HuH-7.5 (cell line): ENCODE measurements around the gene SKOR1.

Experiments
- DNase-seq: peaks from one replicate; pipeline ENCODE4 v3.0.0; 2011; ENCODE audit warnings: low spot score

The SKOR1 gene

DNA sequence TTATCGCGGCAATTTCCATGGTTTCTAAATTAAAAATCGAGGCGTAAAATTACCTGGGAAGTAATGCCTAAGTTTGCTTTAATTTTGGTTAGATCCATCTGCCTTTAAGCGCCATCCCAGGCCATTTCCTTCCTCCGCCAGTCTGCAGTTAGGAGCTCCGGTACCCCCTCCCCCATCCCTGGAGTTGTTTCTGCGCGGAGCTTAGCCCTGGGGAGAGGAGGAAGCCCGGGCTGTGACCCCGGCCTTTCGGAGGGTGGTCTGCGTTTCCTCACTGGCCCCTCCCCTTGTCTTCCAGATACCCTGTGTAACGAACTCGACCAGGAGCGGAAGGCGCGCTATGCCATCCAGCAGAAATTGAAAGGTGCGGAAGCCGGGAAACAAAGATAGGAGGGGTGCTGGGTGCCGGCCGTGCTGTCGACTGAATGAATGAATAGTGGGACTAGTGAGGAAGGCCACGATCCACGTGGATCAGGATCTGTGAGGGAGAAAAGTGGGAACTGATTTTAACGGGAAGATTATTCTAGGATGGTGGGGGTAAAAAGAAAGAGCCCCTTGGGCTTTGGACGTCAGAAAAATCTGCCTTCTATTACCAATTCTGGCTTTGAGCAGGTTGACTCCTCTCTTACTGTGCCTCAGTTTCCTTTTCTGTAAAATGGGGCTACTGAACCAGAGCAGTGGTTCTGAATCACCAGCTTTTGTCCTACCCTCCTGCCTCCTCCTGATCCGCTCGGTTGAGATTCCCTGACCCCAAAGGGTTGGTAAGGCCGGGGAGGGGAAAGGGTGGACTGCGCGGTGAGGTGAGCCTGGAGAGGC, 7.8 kb downstream of the SKOR1 start:
- DNase-seq, result no peak

- DNase-seq, result peak; percentile 99
Measured at GRCh38 chr15:67833710-67834511, 8.6 kb downstream of the SKOR1 start.

DNA sequence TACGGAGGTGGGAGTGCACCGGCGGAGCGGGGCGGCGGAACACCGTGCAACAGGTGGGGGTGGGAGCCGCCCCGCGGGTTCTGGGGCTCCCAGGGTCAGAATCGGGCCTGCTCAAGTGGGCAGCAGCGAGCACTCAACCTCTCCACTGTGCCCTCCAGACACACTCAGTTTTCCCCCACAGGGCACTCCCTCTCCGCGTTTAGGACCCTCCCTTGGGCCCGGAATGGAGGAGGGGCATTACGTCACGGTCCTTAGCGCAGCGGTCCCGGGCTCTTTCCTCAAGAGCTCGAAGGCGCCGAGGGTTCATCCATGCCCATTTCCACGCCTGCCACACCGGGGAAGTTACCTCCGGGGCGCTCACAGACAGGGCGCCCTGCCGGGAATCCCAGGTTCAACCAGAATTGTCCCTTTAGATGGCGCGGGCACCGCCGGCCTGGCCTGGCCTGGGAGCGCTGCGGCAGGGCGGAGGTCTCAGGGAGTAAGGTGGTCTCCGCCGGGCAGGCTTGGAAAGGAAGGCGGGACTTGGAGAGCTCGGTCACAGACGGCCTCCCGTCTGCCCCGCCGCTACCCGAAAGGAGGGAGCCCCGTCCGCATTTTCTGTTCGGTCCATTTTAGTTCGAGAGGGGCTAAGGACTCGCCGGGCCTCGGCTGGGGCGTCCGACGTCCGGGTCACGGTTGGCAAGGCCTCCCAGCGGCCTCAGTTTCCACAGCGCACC, 9.4 kb downstream of the SKOR1 start:
- peak; percentile 56 for DNase-seq

GRCh38 chr15:67835297-67836133, 10.2 kb downstream of the SKOR1 start:
- DNase-seq, result peak; percentile 62

DNA sequence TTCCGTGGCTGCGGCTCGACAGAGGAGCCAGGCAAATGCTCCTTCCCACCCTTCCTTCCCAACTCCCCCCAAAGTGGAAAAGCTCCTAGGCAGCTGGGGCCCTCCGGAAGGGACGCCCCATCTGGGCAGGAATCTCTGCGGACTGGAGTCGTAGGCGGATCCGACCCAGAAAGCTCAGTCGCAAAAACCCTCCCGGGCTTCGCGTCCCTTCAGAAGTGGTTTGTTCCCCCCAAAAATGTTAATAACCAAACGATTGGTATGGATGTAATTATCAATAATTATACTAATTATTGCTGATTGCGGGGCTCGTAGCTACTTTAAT, 10.8 kb downstream of the SKOR1 start:
- DNase-seq, result peak; percentile 50

DNA sequence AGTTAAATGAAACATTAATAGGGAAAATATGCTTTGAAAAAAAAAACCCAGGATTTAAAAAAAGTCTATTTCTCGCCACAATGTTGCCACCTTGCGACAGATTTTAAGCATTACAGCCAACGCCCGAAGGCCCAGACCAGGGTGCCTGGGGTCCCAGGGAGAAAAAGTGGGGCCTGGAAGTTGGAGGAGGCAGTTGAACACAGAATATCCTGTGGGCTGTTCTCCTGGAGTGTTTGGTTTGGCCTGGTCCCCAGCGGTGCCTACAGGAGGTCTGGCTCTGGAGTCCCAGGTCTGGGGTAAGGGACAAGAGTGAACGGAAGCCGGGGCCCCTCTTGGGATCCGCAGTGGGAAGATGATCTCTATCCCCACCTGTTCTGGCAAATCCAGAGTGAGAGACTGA, 11.2 kb downstream of the SKOR1 start:
- DNase-seq, result peak; percentile 90

DNA sequence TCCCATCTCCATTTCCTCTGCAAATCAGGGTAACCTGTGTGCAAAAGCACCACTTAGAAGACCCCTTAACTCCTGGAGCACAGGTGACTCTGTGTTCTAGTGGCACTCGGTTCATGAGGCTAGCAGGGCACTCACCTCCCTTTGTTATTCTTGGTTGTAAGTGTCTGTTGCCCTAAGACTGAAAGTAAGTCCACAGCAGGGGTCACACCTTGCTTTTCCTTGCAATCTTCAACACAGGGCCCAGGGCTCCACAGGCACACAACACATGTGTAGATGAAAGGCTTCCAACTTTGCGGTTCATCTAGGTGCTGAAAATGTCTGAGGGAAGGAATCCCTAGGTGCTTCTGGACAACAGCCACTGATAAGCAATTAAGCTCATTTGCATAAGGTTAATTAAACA, 11.6 kb downstream of the SKOR1 start:
- DNase-seq, result no peak

GRCh38 chr15:67838789-67839332, 13.6 kb downstream of the SKOR1 start:
- peak; percentile 97 for DNase-seq

DNA sequence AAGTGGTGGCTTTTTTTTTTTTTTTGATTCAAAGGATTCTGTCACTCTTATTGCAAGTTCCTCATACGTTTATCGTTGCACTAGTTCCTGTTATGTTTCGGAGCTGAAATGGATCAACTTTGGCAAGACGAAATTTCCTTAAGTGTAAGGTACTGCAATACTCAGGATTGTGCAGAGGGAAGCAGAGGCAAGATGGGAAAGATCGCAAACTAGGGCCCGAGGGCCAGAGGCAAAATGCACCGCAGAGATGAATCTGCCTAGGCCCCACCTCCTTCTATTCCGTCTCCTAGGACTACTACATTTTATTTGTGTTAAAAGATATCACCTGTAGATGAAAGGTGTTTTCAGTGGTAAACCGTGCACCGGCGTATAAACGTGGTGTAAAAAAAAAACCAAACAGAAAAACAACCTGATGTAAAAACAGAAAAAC, 14.2 kb downstream of the SKOR1 start:
- DNase-seq, result peak; percentile 91

DNA sequence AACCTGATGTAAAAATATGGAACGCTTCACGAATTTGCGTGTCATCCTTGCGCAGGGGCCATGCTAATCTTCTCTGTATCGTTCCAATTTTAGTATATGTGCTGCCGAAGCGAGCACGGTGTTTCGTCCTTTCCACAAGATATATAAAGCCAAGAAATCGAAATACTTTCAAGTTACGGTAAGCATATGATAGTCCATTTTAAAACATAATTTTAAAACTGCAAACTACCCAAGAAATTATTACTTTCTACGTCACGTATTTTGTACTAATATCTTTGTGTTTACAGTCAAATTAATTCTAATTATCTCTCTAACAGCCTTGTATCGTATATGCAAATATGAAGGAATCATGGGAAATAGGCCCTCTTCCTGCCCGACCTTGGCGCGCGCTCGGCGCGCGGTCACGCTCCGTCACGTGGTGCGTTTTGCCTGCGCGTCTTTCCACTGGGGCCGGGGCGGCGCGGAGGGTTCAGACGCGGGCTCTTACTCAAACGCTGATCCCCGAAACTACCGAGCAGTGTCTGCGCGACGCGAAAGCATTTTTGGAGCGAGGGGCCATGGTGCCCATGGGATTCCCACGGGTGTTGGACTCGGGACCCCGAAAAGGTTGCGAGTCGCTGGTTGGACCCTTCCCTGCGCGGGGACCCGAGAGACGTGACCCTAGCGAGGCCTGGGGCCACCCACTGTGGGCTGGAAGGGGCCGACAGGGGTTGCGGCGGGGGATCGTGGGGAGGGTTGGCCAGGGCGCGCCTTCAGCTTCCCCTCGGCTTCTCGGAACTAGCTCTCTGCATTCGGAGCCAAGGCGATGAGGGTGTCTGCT, 14.8 kb downstream of the SKOR1 start, which contains the start of gene RNU6-1:
RNU6-1 (minus strand) TSS at position 117 of the 820 bp plus-strand sequence.
- peak; percentile 95 for DNase-seq

DNA sequence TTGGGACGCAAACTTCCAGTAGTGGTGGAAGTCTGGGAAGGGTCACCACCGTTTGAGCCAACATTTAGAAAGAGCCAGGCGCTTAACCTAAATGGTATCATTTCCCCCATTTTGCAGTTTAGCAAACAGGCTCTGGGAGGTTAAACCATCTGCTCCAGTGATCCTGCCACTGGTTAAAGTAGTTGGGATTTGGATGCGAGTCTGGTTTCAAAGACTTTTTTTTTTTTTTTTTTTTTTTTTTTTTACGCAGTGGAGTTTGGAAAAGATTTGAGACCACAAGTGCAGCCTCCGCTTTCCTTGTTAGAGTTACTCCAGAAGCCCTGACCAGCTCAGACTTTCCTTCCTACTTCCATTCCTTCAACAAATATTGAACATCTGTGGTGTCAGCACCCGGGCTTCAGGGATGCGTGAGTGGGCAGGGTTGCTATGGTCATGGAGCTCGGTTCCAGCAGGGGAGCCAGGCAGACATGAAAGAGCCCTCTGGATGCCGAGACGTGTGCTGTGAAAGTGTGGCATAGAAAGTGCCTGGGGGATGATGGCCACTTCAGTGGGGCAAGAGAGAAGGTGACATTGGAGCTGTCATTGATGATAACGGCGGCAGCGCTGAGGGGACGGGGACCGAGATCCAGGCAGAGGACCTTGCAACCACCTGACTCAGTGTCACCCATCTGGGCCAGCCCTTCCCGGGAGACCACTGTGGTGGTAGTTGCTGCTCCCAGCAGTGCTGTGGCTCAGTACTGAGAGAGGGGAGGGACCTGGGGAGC, 15.6 kb downstream of the SKOR1 start:
- peak; percentile 85 for DNase-seq

DNA sequence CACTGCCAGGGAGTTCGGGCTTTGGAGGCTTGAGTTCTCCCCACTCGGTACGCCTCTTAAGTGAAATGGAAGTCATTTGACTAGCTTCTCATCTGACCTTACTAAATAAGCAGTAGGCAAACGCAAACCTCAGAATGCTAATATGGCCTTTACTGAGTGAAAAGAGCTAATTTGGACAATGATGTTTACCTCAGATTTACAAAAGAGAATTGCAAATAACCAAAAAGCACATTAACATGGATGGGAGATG, 16.1 kb downstream of the SKOR1 start:
- no peak for DNase-seq

DNA sequence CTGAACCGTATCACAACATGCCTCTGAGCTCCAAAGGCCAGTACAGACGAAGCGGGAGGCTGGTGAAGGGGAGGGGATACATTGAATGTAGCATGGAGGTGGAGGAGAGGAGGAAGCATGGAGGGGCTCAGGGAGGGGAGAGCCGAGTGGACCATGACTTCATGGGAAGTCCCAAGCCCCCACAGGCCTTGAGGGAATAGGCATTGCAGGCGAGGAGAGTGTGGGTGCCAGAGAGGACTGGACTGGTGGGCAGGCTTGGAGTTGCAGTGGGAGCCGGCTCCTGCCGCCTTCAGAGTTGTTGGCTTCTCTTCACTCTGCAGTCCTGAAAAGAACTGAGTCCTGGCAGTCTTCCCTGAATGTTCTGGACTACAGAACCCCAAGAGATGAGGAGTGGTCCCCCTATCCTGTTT, 17.8 kb downstream of the SKOR1 start:
- DNase-seq, result no peak

DNA sequence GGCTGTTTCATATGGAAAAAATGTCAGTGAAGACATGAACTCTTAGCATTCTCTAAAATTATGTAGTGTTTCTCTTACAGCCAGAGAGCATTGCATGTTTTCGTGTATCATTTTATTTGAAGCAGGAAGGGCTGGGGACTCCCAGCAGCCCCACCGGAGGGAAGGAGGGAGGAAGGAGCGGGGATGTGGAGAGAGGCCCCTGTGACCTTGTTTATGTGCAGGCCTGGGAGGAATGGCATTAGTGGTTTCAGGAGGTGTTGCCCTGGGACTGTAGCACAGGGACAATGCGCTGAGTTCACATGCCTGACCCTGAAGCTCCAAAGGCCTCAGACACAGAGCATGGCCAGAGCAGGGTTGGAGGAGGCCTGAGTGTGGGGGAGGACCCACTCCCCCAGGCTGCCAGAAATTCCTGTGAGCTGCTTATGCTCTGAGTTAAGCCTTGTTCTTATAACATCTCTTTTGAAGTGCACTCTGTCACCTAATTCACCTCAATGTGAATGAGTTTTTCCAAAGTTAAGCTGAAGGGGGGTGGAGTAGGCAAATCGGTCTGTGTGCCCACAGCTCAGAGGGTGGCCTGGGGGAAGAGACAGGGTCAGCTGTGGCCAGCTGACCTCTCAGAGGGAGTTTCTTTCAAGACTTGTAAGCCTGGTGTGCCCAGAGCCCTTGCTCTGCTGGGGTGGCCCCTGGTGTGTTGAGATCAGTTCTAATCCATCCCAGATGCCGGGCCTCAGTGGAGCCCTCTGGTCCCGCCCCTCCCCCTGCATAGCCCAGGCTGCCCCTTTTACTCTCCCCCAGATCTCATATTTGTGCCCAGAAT, 18.5 kb downstream of the SKOR1 start:
- DNase-seq, result no peak

DNA sequence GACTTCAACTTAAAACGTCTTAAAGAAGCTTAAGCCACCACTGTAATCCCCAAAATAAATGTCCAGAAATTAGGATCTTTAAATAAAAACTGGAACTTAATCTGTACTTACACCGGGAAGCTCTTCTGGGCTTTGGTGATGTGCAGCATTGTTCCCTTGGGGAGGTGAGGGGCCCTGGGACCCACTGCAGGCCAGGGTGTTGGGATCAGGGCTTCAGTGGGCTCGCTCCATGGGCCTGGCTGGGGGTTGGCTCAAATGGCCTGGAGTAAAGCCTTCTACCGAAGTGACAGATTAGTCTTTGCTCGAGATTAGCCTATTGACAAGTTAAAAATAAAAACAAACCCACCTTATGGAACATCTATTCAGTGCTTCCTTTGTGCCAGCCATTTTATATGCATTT, 20.7 kb downstream of the SKOR1 start:
- no peak for DNase-seq

DNA sequence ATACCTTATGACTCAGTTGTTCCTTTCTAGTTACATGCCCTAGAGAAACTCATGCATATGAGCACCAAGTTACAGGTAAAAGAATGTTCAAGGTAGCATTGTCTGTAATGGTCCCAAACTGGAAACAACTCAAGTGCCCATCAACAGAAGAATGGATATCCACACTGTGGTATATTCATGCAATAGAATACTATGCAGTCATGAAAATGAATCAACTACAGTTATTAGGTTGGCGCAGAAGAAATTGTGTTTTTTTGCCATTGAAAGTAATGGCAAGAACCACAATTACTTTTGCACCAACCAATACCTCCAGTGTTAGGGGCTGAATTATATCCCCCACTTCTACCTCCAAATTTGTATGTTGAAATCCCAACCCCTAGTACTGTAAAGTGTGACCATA, 24.2 kb downstream of the SKOR1 start:
- DNase-seq, result no peak

DNA sequence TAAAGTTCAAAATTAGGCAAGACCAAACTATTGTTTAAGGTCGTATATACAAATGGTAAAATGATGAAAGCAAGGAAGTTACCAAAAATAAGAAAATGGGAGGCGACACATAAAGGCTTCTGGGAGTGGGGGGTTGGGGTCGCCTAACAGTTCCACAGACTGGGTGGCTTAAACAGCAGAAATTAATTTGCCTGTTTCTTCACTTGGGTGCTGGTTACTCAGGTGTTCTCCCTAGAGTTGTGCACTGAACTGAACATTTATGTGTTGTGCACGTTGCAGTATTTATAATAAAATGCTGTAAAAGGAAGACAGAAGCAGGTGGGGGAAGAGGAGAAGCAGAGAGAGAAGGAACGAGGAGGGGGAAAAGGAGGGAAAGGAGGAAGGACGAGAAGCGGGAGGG, 25.0 kb downstream of the SKOR1 start:
- no peak for DNase-seq

DNA sequence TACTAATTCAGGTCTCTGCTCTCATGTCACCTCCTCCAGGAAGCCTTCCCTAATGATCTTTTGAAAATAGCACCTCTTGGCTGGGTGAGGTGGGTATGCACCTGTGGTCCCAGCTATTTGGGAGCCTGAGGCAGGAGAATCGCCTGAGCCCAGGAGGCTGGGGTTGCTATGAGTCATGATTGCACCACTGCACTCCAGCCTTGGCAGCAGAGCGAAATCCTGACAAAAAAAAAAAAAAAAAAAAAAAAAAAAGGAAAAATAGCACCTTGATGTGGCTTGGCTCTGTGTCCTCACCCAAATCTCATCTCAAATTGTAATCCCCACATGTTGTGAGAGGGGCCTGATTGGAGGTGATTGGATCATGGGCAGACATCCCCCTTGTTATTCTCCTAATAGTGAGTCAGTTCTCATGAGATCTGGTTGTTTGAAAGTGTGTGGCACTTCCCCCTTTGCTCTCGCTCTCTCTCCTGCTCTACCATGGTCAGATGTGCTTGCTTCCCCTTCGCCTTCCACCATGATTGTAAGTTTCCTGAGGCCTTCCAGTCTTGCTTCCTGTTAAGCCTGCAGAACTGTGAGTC, 25.8 kb downstream of the SKOR1 start:
- no peak for DNase-seq

- no peak for DNase-seq
Measured at GRCh38 chr15:67852418-67852817, 27.1 kb downstream of the SKOR1 start.
